Neural progenitor cell (in vitro differentiated cells): Measurements from ENCODE around the gene ZCCHC7. TPM values are rescaled to one million over a fixed set of nuclear protein-coding genes. Genes with fewer than 3 reads are reported as not detected.

Source experiments
- DNase-seq: peaks from one replicate; pipeline ENCODE4 v3.0.0-alpha.2; 2016; ENCODE audit warnings: low spot score
- H2AFZ ChIP-seq: fragments of 200-600 bp; sonication (generic); replicated peaks from 2 replicates; pipeline ENCODE4 v1.6.1; 2016; ENCODE audit warnings: antibody characterized with exemption
- H3F3A ChIP-seq: fragments of 200-600 bp; sonication (generic); 2 replicates; pipeline ENCODE4 v1.6.1; 2016; ENCODE audit warnings: antibody characterized with exemption, low read depth
- H3K27ac ChIP-seq: fragments of 200-600 bp; sonication (generic); 2 replicates; pipeline ENCODE4 v1.5.1; 2016; ENCODE audit warnings: mild to moderate bottlenecking
- H3K27me3 ChIP-seq: fragments of 200-600 bp; sonication (generic); 2 replicates; pipeline ENCODE4 v1.6.1; 2016; ENCODE audit warnings: mild to moderate bottlenecking, moderate library complexity
- H3K36me3 ChIP-seq: fragments of 200-600 bp; sonication (generic); 2 replicates; pipeline ENCODE4 v1.5.1; 2016
- H3K4me1 ChIP-seq: fragments of 200-600 bp; sonication (generic); 2 replicates; pipeline ENCODE4 v1.6.1; 2016; ENCODE audit warnings: mixed run types
- H3K4me2 ChIP-seq: fragments of 200-600 bp; sonication (generic); 2 replicates; pipeline ENCODE4 v1.6.1; 2016
- H3K4me3 ChIP-seq: fragments of 200-600 bp; sonication (generic); 2 replicates; pipeline ENCODE4 v1.5.1; 2016
- H3K79me2 ChIP-seq: fragments of 200-600 bp; sonication (generic); 2 replicates; pipeline ENCODE4 v1.6.1; 2016; ENCODE audit warnings: low read depth
- H3K9ac ChIP-seq: fragments of 200-600 bp; sonication (generic); 2 replicates; pipeline ENCODE4 v1.6.1; 2016
- H3K9me3 ChIP-seq: fragments of 200-600 bp; sonication (generic); 2 replicates; pipeline ENCODE4 v1.5.1; 2016; ENCODE audit warnings: low read depth
- H4K20me1 ChIP-seq: fragments of 200-600 bp; sonication (generic); 2 replicates; pipeline ENCODE4 v1.6.1; 2016; ENCODE audit warnings: low read depth
- H3K27ac Mint-ChIP-seq: 3 replicates; pipeline ENCODE4 v1.8.0; 2021; ENCODE audit warnings: mixed read lengths
- H3K27me3 Mint-ChIP-seq: 2 replicates; pipeline ENCODE4 v1.8.0; 2022; ENCODE audit warnings: low read depth, mild to moderate bottlenecking, inconsistent platforms, moderate library complexity, mixed read lengths; ENCODE audit not compliant: insufficient read depth
- H3K36me3 Mint-ChIP-seq: 3 replicates; pipeline ENCODE4 v1.8.0; 2021; ENCODE audit warnings: mixed read lengths
- H3K4me1 Mint-ChIP-seq: 3 replicates; pipeline ENCODE4 v1.8.0; 2021; ENCODE audit warnings: mixed read lengths
- H3K4me3 Mint-ChIP-seq: 3 replicates; pipeline ENCODE4 v1.8.0; 2021; ENCODE audit warnings: mild to moderate bottlenecking, moderate library complexity, mixed read lengths
- H3K9me3 Mint-ChIP-seq: 3 replicates; pipeline ENCODE4 v1.8.0; 2020; ENCODE audit warnings: mixed read lengths
- EZH2 ChIP-seq: fragments of 200-600 bp; sonication (generic); IDR thresholded peaks from 2 replicates; pipeline ENCODE4 v1.6.1; 2017; ENCODE audit warnings: antibody characterized with exemption, mild to moderate bottlenecking, moderate library complexity
- EZH2phosphoT487 ChIP-seq: fragments of 200-600 bp; sonication (generic); IDR thresholded peaks from 2 replicates; pipeline ENCODE4 v1.6.1; 2017; ENCODE audit warnings: antibody characterized with exemption
- total RNA-seq: library from RNA; depleted of rRNA; stranded (reverse); fragments of >200 nt; gene quantifications from 2 replicates; pipeline ENCODE4 v1.2.3, GENCODE V29; 2015; ENCODE audit warnings: low replicate concordance
- TF ChIP-seq, protein P1 (sequence below): fragments of 200-600 bp; sonication (generic); IDR thresholded peaks from 2 replicates; pipeline ENCODE4 v1.5.1; 2017; ENCODE audit warnings: antibody characterized with exemption, mild to moderate bottlenecking

ZCCHC7 gene
- total RNA-seq, 1 donor from 2014 or later, result 27.6 TPM

GRCh38 chr9:37293664-37294524 is 173.5 kb downstream of the ZCCHC7 start:
- H3K4me1 Mint-ChIP-seq, result peaks cover 25% of the 10 kb centered on the region
- no peak overlapping the region for H3K27ac ChIP-seq
- no peaks in the 10 kb centered on the region for H3K36me3 ChIP-seq

GRCh38 chr9:37295178-37295577 is 174.8 kb downstream of the ZCCHC7 start:
- TF ChIP-seq EZH2, result no peak
- H3K36me3 Mint-ChIP-seq, result peaks cover 2% of the 10 kb centered on the region
- no peaks in the 10 kb centered on the region for H3K27me3 Mint-ChIP-seq
- Histone ChIP-seq H3K9me3 (no peaks in the 10 kb centered on the region), H3K79me2 (no peaks in the 10 kb centered on the region), H2AFZ (no peak overlapping the region), H3F3A (no peaks in the 10 kb centered on the region), H3K4me3 (no peak overlapping the region), H3K36me3 (no peaks in the 10 kb centered on the region), H3K4me2 (no peak overlapping the region), H3K27me3 (no peaks in the 10 kb centered on the region), H4K20me1 (peaks cover 6% of the 10 kb centered on the region), H3K4me1 (peaks cover 10% of the 10 kb centered on the region), H3K9ac (no peak overlapping the region), H3K27ac (no peak overlapping the region)
- peaks cover 25% of the 10 kb centered on the region for H3K4me1 Mint-ChIP-seq
- no peak for DNase-seq
- H3K9me3 Mint-ChIP-seq, result no peaks in the 10 kb centered on the region
- no peak overlapping the region for H3K27ac Mint-ChIP-seq
- no peak overlapping the region for H3K4me3 Mint-ChIP-seq

More at GRCh38 chr9:37293664-37294524, 173.5 kb downstream of the ZCCHC7 start:
- Histone ChIP-seq H3K4me2 (no peak overlapping the region), H3K79me2 (no peaks in the 10 kb centered on the region), H3K9me3 (no peaks in the 10 kb centered on the region), H2AFZ (no peak overlapping the region), H3K4me3 (no peak overlapping the region), H3K9ac (no peak overlapping the region), H3K4me1 (peaks cover 10% of the 10 kb centered on the region), H3F3A (no peaks in the 10 kb centered on the region), H4K20me1 (peaks cover 6% of the 10 kb centered on the region), H3K27me3 (no peaks in the 10 kb centered on the region)
- peak overlapping the region; percentile 55 for H3K27ac Mint-ChIP-seq
- TF ChIP-seq EZH2 (no peak), EZH2phosphoT487 (no peak)
- TF ChIP-seq, protein P1, sequence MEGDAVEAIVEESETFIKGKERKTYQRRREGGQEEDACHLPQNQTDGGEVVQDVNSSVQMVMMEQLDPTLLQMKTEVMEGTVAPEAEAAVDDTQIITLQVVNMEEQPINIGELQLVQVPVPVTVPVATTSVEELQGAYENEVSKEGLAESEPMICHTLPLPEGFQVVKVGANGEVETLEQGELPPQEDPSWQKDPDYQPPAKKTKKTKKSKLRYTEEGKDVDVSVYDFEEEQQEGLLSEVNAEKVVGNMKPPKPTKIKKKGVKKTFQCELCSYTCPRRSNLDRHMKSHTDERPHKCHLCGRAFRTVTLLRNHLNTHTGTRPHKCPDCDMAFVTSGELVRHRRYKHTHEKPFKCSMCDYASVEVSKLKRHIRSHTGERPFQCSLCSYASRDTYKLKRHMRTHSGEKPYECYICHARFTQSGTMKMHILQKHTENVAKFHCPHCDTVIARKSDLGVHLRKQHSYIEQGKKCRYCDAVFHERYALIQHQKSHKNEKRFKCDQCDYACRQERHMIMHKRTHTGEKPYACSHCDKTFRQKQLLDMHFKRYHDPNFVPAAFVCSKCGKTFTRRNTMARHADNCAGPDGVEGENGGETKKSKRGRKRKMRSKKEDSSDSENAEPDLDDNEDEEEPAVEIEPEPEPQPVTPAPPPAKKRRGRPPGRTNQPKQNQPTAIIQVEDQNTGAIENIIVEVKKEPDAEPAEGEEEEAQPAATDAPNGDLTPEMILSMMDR, result no peak
- peaks cover under 1% of the 10 kb centered on the region for H3K9me3 Mint-ChIP-seq
- DNase-seq, result peak; percentile 11
- no peak overlapping the region for H3K4me3 Mint-ChIP-seq
- H3K27me3 Mint-ChIP-seq, result no peaks in the 10 kb centered on the region
- H3K36me3 Mint-ChIP-seq, result peaks cover 9% of the 10 kb centered on the region

GRCh38 chr9:37295796-37296195 is 175.4 kb downstream of the ZCCHC7 start:
- Mint-ChIP-seq H3K9me3 (no peaks in the 10 kb centered on the region), H3K36me3 (peaks cover 2% of the 10 kb centered on the region), H3K27ac (no peak overlapping the region), H3K27me3 (no peaks in the 10 kb centered on the region), H3K4me3 (no peak overlapping the region), H3K4me1 (peaks cover 31% of the 10 kb centered on the region)
- Histone ChIP-seq H4K20me1 (peaks cover 6% of the 10 kb centered on the region), H3K79me2 (no peaks in the 10 kb centered on the region), H3K27me3 (no peaks in the 10 kb centered on the region), H3K27ac (no peak overlapping the region), H3K4me3 (no peak overlapping the region), H3K9ac (no peak overlapping the region), H3K4me2 (no peak overlapping the region), H2AFZ (no peak overlapping the region), H3K36me3 (no peaks in the 10 kb centered on the region), H3F3A (no peaks in the 10 kb centered on the region), H3K9me3 (no peaks in the 10 kb centered on the region), H3K4me1 (peaks cover 10% of the 10 kb centered on the region)
- DNase-seq, result no peak
- TF ChIP-seq EZH2, result no peak
- TF ChIP-seq, protein P1, result peak; percentile 40

- DNase-seq, result no peak
- peaks cover 3% of the 10 kb centered on the region for H3K36me3 Mint-ChIP-seq
- H3K27ac Mint-ChIP-seq, result no peak overlapping the region
- Histone ChIP-seq H3K4me3 (no peak overlapping the region), H3K27ac (no peak overlapping the region), H3K4me2 (no peak overlapping the region), H2AFZ (no peak overlapping the region), H3K9ac (no peak overlapping the region), H3F3A (no peaks in the 10 kb centered on the region), H3K36me3 (no peaks in the 10 kb centered on the region), H3K79me2 (no peaks in the 10 kb centered on the region), H3K27me3 (no peaks in the 10 kb centered on the region), H3K4me1 (peaks cover 10% of the 10 kb centered on the region), H3K9me3 (no peaks in the 10 kb centered on the region), H4K20me1 (peaks cover 6% of the 10 kb centered on the region)
- H3K27me3 Mint-ChIP-seq, result no peaks in the 10 kb centered on the region
- H3K4me3 Mint-ChIP-seq, result no peak overlapping the region
- peaks cover 46% of the 10 kb centered on the region for H3K4me1 Mint-ChIP-seq
- no peaks in the 10 kb centered on the region for H3K9me3 Mint-ChIP-seq
- TF ChIP-seq, protein P1, result no peak
- TF ChIP-seq EZH2phosphoT487 (no peak), EZH2 (no peak)
Observed at GRCh38 chr9:37297592-37297991, 177.2 kb downstream of the ZCCHC7 start.
